ENCODE data around the gene CDADC1.

CDADC1 gene

DNA sequence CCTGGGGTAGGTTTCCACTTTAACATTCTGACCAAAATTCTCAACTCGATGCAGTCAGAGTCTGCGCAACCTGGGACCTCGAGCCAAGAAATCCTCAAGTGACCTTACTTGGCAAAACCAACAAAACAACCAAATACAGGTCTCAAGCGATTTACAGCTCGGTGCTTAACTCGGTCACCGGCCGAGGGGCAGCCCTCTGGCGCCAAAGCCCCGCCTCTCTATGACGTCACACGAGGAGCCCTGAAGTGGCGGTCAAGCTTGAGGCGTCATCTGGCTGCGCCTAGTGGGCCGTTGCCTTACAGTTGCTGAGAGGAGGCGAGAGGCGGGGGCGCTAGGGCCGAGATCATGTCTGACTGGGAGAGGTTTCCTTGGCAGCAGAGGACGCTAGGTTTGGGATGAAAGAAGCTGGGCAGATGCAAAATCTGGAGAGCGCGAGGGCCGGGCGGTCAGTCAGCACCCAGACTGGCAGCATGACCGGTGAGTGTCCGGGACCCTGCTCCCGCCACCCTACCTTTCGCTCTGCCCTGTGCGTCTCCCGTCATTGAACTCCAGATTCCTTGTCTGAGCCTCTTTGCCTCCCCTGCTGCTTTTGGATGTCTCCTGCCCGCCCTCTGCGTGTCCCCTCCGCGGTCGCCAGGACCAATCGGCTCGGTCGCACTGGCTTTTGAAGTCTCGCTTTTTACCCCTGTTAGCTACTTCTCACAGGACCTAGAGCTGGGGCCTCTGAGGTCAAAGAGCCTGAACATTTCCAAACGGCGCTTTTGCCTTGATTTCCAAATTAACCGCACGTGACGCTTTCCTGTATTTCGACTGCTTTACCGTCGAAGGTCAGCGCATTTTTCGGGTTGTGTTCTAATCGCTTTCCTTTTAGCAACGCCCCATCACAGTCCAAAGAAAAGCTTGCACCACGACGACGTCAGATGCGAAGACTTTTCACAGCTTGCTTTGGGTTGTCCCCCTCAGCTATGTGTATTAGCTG lies at the start of gene CDADC1:
CDADC1 (plus strand) TSS at position 283 of the 979 bp plus-strand sequence; CDS start at position 396, 113 bp downstream.
- DNase-seq = peak; percentile 93

- no peak for DNase-seq
Measured at GRCh38 chr13:49206641-49207040, 41.1 kb upstream of the CDADC1 start.

GRCh38 chr13:49208619-49209018 lies 39.1 kb upstream of the CDADC1 start:
- no peak for DNase-seq

- DNase-seq = no peak
Measured at GRCh38 chr13:49210114-49210513, 37.6 kb upstream of the CDADC1 start.

DNA sequence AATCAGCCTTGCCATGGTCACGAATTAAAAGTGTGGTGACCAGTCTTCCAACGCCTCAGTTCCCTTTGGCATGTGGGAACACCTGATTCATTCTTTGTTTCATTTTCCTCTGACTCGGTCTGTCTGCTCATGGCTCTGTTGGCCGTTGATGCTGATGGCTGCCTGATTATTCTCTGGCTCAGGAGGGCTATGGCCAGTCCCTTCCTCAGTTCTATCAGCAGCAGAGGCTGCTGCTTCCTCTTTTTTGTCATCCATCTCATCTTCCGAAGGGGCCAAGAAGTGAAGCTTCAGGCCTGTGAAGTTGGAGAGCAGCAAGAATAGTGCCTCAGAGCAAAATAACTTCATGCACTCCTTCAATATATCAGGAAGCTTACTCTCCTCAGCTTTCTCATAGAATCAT lies 37.1 kb upstream of the CDADC1 start:
- DNase-seq = no peak

GRCh38 chr13:49213539-49213938 lies 34.2 kb upstream of the CDADC1 start:
- DNase-seq = no peak

GRCh38 chr13:49213997-49214916 lies 33.5 kb upstream of the CDADC1 start:
- DNase-seq = no peak

GRCh38 chr13:49214917-49215376 lies 32.8 kb upstream of the CDADC1 start:
- peak; percentile 33 for DNase-seq

DNA sequence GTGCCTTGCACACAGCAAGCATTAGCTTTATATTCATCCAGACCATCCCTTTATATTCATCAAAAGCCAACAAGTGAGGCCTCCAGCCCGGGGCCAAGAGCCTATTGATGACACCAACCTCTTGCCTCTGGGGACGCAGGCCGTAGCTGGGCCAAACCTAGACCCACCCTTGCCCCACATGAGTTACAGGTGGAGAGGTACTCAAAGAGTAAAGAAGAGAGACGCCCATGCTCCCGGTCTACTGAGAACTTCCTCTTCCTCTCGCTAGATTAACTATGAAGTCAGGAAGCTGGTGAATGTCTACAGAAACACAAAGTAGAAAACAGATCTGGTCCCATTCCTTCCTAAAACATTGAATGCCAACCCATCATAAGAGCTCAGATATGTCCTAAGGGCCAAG lies 31.4 kb upstream of the CDADC1 start:
- no peak for DNase-seq

- no peak for DNase-seq
Measured at GRCh38 chr13:49217962-49218492, 29.7 kb upstream of the CDADC1 start.

DNA sequence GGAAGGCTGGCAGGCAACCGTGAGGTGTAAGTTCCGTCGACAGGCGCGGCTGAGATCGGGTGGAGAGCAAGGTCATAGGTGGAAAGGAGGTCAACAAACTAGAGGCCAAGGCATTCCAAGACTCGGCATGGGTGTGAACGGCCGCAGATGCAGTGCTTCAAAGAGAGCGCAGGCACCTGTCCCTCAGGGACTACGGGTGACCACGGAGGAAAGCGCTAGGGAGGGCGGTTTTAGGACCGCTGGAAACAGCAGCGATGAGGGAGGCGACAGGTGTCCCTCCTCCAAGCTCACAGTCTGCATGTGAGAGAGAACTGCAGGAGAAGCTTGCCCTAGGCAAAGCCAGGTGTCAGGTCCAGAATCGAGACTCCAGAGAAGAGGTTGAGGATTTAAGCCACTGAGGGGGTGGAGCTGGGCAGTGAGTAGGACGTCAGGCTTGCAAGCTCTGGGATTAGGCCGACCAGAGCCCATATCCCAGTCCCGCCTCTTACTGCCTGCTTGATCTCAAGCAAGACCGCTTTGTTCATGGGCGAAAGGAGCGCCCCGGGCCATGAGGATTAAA lies 29.2 kb upstream of the CDADC1 start:
- no peak for DNase-seq

GRCh38 chr13:49219647-49220035 lies 28.1 kb upstream of the CDADC1 start:
- DNase-seq = no peak

GRCh38 chr13:49220036-49220855 lies 27.5 kb upstream of the CDADC1 start, which contains the start of gene MLNR:
MLNR (plus strand) TSS chr13:49220338; CDS start chr13:49220338, 0 bp downstream.
- peak; percentile 59 for DNase-seq

DNA sequence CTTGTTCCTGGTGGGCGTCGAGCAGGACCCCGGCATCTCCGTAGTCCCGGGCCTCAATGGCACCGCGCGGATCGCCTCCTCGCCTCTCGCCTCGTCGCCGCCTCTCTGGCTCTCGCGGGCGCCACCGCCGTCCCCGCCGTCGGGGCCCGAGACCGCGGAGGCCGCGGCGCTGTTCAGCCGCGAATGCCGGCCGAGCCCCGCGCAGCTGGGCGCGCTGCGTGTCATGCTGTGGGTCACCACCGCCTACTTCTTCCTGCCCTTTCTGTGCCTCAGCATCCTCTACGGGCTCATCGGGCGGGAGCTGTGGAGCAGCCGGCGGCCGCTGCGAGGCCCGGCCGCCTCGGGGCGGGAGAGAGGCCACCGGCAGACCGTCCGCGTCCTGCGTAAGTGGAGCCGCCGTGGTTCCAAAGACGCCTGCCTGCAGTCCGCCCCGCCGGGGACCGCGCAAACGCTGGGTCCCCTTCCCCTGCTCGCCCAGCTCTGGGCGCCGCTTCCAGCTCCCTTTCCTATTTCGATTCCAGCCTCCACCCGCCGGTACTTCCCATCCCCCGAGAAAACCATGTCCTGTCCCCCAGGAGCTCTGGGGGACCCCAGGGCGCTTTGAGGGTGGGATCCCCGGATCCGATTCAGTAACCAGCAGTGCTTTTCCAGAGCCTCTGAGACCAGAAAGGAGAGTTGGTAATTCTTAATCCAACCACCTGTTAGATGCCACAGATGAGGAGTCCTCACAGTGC lies 26.7 kb upstream of the CDADC1 start:
- no peak for DNase-seq

- DNase-seq = no peak
Measured at GRCh38 chr13:49221590-49221965, 26.1 kb upstream of the CDADC1 start.

- DNase-seq = peak; percentile 4
Measured at GRCh38 chr13:49225223-49226042, 22.3 kb upstream of the CDADC1 start.

DNA sequence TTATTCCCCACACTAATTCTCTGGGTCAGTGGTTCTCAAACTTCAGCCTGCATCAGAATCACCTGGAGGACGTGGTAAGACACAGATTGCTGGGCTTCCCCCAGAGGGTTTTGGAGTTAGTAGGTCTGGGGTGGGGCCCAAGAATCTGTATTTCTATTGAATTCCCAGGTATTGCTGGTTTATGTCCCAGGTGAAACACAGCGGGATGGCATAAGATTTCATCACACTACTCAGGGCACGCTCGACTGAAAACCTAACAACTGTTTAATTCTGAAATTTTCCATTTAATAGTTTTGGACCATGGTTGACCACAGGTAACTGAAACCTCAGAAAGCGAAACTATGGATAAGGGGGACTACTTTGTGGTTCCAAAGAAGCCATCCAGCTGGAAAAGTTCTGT lies 21.1 kb upstream of the CDADC1 start:
- DNase-seq = no peak

GRCh38 chr13:49234741-49235140 lies 13.0 kb upstream of the CDADC1 start:
- no peak for DNase-seq

- DNase-seq = no peak
Measured at GRCh38 chr13:49235856-49236431, 11.8 kb upstream of the CDADC1 start.

GRCh38 chr13:49238621-49239020 lies 9.1 kb upstream of the CDADC1 start:
- DNase-seq = no peak

Measured in NCI-H69 (cell line).